Renal cortical epithelial cell (primary cell): Measurements from ENCODE around the gene S100A13. TPM values are rescaled to one million over a fixed set of nuclear protein-coding genes. Genes with fewer than 3 reads are reported as not detected.
"Not testable (repeated sequence)": the region's sequence is repeated elsewhere in the genome, so short reads cannot be mapped to it uniquely, and the experiment has no call there.

Source experiments
- DNase-seq: peaks from one replicate; pipeline ENCODE4 v3.0.0-alpha.2; 2011; ENCODE audit warnings: low read depth
- total RNA-seq: library from RNA; depleted of rRNA; stranded (reverse); fragments of >200 nt; gene quantifications from 2 replicates; pipeline ENCODE4 v1.2.3, GENCODE V29; 2014

Gene S100A13
- total RNA-seq, 1 donor from 2014 or later: 95.6 TPM

DNA sequence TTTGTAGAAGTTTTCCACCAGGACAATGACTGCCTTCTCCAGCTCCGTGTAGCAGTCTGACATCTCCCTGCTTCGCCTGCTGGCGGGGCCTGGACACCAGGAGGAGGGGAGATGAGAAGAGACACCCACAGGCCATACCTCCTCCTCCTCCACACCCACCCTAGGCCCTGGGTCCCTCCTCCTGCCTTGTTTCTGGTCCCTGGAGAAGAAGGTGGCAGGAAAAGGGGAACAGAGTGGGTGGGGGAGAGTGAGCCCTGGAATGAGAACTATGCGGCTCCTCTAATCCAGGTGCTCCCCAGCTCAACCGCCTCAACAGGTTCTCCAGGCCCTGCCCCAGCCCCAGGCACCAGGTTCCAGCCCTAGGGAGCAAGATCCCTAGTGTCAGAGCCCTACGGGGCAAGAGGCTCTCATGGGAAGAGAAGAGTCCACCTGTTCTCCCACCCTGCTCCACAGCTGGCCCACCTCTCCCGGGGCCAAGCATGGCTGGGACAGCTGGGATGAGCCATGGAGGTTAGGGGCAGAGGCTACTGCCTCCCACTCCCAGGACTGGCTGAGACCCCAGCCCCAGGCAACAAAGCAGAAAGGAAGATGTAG, 19.1 kb downstream of the S100A13 start:
- DNase-seq: no peak

DNA sequence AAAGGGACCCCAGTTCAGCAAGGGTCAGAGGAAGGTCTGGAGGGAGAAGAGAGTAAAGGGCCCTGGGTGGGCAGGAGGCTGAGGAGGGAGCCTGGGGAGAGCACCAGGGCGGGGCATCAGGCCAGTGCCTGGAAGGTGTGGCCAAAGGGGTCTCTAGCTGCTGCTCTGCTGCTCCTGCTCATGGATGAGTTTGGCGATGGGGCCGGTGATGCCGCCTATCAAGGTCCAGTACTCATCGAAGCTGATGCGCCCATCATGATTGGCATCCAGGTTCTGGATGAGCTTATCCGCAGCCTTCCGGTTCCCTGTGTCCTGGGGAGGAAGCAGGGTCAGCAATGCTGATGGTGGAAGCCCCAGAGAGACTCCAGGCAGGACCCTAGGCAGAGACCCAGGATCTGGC, 19.9 kb downstream of the S100A13 start:
- no peak for DNase-seq

DNA sequence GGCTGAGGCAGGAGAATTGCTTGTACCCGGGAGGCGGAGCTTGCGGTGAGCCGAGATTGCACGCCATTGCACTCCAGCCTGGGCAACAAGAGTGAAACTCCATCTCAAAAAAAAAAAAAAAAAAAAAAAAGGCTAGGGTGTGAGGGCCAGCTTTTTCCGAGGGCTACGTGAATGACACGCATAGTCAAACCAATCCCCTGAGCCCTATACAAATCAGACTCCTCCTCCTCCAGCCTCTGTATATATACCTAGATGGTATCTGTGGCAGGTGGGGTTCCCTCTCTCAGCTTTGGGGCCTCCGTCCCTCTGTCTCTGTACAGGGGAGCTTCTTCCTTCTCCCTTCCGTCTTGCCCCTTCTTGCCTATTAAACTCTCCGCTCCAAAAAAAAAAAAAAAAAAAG, 21.1 kb downstream of the S100A13 start:
- DNase-seq: no peak

GRCh38 chr1:153602749-153603148, 24.6 kb downstream of the S100A13 start:
- no peak for DNase-seq

DNA sequence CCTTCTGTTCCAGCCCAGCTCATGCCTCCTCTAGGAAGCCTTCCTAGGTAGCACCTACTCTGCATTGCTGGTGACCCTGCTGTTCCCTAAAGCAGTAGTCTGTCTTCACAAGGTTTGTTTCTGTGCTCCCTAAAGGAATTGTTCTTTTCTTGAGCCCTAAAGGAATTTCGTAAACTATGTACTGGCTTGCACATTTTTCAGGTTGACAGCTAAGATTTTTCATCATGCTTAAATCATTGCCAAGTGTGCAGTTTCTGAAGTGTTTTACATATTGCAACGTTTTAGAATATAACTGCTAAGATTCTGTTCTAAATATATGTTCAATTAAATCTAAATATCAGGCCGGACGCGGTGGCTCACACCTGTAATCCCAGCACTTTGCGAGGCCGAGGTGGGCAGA, 27.5 kb downstream of the S100A13 start:
- DNase-seq: no peak

DNA sequence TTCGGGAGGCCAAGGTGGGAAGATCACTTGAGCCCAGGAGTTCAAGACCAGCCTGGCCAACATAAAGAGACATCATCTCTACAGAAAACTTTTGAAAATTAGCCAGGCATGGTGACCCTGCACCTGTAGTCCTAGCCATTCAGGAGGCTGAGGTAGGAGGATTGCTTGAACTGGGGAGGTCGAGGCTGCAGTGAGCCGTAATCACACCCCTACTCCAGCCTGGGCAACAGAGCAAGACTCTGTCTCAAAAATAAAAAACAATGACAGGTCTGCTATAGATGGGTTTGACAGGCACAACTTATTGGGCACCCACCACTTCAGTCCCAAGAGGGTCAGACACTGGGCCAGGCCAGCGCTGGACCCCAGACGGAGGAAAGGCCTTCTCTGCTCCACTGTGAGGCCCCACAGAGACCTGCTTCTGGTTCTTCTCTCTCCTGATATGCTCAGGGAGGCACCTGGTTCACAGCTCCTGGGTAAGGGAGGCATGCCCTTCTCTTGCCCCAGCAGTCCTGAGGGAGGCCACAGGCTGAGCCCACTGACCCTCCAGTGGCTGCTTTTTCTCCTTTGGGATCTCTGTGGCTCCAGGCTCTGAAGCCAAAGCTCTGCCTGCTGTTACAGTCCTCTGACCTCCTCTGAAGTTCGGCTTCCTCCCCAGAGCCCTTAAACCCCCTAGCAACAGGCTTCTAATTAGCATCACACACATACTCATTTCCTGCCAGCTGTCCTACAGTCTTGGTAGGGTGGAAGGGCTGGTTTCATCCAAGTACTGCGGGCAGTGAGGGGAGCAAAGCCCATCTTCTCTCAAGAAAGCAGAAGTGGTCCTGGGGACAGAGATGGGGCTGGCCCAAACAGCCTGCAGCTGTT, 28.8 kb downstream of the S100A13 start:
- DNase-seq: no peak

GRCh38 chr1:153597206-153597605, 30.1 kb downstream of the S100A13 start:
- DNase-seq: peak; percentile 74

GRCh38 chr1:153592748-153593147, 34.6 kb downstream of the S100A13 start:
- no peak for DNase-seq

- DNase-seq: no peak
Measured at GRCh38 chr1:153588482-153588881, 38.8 kb downstream of the S100A13 start.

- DNase-seq: not testable (repeated sequence)
Measured at GRCh38 chr1:153588033-153588432, 39.3 kb downstream of the S100A13 start.

- no peak for DNase-seq
Measured at GRCh38 chr1:153587314-153587713, 40.0 kb downstream of the S100A13 start.

- DNase-seq: no peak
Measured at GRCh38 chr1:153586347-153586746, 41.0 kb downstream of the S100A13 start.

- no peak for DNase-seq
Measured at GRCh38 chr1:153585006-153585405, 42.3 kb downstream of the S100A13 start.

DNA sequence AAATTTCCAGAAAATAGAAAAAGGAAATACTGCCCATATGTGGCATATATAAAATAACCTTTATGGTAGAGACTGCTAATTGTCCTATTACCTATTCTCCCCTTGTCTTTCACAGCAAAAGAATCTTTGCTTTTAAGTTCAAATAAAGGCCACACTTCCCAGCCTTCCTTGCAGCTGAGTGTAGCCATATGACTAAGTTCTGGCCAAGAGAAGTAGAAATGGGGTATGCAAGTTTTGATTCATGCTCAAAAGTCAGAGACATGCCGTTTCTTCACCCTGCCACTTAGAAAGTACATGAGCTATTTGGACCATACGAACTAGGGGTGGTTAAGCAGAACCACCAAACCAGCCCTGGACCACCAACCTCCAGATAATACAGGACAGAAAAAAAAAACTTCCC, 43.3 kb downstream of the S100A13 start:
- DNase-seq: no peak

- DNase-seq: not testable (repeated sequence)
Measured at GRCh38 chr1:153583514-153583913, 43.8 kb downstream of the S100A13 start.

GRCh38 chr1:153582836-153583235, 44.5 kb downstream of the S100A13 start:
- DNase-seq: not testable (repeated sequence)

GRCh38 chr1:153578936-153579335, 48.4 kb downstream of the S100A13 start:
- DNase-seq: no peak

DNA sequence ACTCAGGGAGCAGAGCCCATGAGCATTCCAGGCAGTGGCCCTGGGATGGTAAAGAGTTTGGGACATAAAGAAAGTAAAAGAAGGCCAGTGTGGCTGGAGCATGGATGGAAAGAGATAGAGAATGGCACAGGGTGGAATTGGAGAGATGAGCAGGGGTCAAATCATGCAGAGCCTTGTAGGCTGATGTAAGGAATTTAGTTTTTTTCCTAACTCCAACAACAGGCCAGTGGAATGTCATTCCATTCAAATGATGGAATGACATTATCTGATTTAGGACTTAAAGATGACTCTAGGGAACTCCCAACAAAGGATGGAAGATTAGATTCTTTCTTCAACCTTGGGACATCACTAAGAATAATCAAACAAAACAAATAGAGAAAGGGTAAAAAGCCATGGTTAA, 48.8 kb downstream of the S100A13 start:
- DNase-seq: no peak

GRCh38 chr1:153577624-153578051, 49.7 kb downstream of the S100A13 start:
- no peak for DNase-seq

GRCh38 chr1:153577138-153577537, 50.2 kb downstream of the S100A13 start:
- no peak for DNase-seq

DNA sequence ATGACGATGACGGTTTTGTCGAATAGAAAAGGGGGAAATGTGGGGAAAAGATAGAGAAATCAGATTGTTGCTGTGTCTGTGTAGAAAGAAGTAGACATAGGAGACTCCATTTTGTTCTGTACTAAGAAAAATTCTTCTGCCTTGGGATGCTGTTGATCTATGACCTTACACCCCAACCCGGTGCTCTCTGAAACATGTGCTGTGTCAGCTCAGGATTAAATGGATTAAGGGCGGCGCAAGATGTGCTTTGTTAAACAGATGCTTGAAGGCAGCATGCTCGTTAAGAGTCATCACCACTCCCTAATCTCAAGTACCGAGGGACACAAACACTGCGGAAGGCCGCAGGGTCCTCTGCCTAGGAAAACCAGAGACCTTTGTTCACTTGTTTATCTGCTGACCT, 51.8 kb downstream of the S100A13 start:
- not testable (repeated sequence) for DNase-seq

DNA sequence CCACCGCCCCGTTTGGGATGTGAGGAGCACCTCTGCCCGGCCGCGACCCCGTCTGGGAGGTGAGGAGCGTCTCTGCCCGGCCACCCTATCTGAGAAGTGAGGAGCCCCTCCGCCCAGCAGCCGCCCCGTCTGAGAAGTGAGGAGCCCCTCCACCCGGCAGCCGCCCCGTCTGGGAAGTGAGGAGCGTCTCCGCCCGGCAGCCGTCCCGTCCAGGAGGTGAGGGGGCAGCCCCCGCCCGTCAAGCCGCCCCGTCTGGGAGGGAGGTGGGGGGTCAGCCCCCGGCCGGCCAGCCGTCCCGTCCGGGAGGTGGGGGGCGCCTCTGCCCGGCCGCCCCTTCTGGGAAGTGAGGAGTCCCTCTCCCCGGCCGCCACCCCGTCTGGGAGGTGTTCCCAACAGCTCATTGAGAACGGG, 52.2 kb downstream of the S100A13 start:
- not testable (repeated sequence) for DNase-seq

GRCh38 chr1:153573351-153573750, 54.0 kb downstream of the S100A13 start:
- no peak for DNase-seq
